NCI-H2029 treated with DMSO at 0.1 percent for 48 hours (cell line): ENCODE data around the gene MOG.
A peak's percentile ranks its signal among the peaks of the same experiment; 100 is the strongest.

Source experiments
- DNase-seq: peaks from one replicate; lab custom pipeline; 2025; lab: John Stamatoyannopoulos, UW

Gene MOG

DNA sequence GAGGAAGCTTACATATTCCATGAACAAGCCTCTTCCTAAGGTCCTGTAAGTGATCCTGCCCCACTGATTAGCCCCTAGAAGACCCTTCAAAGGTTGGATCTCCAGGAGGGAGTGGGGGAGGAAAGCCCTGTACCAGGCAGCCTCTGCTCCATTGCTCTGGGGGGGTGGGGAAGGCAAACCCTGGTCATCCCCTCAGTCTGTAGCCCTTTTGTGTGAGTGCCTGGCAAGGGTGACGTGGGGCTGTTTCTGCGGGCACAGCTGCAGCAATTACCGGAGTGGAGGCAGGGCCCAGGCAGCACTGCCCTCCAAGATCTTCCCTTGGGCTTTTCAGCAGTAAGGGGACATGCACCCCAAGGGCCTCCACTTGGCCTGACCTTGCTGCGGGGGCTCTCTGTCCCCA, at the start of gene MOG:
TSS of gene MOG (plus strand) at position 295 of the 400 bp plus-strand sequence. CDS start 118 bp downstream, outside the sequence.
- no peak for DNase-seq

DNA sequence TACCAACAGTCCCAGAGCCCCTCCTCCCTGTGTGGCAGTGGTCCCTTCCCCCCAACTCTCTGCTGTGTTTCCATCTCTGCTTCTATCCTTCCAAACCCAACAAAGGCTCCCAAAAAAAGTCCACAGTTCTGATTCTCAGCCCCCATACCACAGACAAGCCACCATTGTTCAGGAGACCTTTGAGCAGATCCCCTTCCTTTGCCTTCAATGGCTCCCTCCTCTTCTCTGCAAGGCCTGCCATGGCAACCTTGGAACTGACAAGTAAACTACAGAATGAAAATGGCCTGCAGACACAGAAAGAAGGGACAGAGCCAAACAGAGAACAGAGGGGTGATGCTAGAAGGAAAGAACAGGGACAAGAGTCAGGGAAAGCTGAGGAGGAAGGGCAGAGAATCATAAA, 48.8 kb upstream of the MOG start:
- no peak for DNase-seq

DNA sequence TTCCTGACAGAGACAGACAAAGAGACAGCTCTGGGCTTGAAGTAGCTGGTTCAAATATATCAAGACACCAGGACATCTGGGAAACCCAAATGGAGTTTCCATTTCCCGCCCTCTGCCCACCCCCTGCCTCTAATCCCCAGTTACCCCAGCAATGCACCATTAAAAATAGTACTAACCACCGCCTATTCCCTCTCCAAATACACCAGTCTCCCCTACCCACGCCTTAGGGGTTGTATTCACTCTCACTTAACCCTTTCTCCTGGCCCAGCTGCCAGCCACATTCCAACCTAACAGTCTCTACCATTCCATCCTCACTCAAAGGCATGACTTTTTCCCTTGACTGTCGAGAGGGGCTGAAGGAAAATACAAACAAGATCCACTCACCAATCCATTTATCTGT, 46.4 kb upstream of the MOG start:
- no peak for DNase-seq

DNA sequence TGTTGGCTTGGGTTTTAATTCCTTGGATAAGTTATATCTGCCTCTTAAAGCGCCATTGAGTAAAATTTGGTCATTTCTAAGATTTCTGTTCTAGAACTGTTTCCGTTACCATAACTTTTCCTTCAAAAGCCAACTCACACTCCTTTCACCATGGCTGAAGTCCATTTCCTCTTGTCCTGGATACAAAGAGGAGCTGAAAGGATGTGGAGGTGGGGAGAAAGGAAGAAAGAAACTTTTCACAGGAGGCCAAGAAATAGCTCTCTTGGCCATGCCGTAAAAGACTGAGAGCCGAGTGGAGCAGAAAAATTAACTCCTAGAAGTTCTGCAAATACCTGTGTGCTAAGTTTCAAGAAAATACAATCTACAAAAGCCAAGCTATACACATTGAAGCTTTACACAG, 45.5 kb upstream of the MOG start:
- no peak for DNase-seq

DNA sequence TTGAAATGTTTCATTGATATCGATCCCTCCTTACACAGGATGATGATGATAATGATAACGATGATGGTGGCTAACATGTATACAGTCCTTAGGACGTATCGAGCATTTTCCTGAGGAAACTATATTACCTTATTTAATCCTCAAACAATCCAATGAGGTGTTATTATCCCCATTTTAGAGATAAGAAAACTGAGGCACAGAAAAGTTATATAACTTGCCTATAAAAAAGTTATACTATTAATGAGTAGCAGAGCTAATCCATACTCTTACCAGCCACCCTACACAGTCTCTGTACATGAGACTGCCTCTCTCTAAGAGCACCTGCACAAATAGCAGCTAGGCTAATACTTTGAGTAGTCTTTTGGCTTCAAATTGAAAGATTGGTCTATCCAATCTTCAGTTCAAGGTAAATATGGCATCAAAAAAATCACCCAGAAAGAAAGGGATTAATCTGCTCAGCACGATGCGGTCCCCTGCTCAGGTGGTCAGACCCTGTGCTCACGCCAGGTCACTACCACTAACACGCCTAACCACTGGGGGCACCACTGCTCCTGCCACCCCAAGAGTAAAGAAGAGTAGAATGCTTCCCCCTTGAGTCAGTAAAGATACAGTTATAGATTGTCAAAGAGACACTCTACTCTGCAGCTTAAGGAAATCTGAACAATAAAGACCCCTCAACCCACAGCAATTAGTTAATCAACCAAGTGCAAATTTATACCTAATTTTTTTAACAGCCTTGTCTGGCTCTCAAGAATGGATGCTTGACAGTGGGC, 38.9 kb upstream of the MOG start:
- DNase-seq, result no peak

DNA sequence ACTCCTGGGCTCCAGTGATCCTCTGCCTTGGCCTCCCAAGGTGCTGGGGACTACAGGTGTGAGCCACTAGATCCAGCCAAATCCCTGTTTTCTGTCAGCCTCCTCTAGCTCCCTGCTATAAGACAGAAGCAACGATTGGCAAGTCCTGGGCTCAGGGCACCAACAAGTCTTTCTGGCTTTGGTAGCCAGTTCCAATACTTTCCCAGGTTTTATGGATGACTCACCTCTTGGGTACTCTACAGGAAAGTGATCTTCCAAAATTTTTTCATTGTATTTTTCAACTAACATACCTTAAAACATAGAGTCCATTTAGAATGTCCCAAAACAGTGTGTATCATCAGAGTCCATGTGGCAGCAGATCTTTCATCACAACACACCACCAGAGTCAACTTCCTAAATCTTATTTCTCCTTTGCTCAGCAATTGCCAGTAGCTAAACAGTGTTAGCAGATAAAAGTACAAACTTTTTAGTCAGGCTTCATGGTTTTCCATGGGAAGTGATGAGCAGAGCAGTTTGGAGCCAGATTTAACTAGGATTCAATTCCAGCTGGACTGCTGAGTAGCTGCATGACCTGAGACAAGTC, 37.2 kb upstream of the MOG start:
- no peak for DNase-seq

DNA sequence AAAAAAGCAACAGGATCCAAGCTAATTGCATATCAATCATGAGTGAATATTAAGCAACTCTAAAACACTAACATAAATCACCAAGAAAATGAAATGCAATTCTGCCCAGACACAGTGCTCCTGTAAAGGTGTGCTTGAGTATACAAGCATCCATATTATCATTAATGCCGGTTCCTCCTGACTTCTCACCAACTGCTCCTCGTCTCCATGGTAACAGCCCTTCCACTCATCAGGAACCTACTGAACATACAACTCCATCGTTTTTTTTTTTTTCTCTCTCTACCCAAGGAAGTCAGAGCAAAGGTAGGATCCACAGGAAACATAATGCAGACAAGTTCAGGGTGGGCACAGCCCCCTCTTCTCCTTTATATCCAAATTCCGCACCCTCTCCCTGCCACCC, 36.3 kb upstream of the MOG start:
- DNase-seq, result no peak

DNA sequence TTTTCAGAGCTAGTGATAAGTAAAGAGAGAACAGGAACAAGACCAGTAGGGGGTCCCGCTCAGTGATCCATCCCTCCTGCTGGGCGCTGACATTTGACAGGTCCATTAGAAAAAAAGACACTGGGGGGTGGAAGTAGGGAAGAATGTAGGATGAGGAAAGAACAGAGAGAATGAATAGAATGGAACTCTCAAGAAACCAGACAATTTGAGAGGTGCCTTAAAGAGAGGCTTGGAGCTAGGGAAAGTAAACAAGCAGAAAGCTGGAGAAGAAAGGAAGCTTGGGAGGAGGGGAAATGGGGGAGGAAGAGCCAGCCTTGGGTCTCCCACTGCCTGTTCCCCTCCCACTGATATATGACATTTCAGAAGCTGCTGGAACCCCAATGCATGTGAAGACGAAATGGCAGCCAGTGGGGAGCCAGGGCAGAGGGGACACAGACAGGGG, 32.4 kb upstream of the MOG start:
- DNase-seq, result no peak

DNA sequence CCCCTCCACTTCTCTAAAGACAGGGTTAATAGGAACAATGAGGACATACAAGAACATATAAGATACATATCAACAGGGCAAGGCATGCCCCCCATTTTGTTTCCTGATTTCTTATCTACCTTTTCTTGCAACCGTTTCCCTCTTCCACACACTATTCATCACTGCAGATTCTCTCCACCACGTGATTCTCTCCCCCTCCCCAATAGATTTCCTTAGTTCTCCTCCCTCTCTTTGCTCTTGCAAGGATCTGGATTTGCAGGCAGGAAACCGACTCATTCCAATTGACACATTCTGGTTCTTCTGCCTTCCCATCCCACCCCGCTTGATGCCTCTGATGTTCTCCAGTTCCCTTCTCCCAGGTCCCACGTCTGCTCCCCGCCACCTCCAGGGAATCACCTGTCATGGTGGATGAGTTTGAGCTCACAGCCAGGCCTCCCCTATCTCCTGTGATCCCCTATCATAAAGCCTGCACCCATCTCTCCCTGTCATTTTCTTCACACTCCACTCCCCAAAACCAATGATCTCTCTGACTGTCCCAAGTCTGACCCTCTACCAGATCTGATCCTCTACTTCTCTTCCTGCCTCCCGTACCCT, 31.5 kb upstream of the MOG start:
- DNase-seq, result no peak

DNA sequence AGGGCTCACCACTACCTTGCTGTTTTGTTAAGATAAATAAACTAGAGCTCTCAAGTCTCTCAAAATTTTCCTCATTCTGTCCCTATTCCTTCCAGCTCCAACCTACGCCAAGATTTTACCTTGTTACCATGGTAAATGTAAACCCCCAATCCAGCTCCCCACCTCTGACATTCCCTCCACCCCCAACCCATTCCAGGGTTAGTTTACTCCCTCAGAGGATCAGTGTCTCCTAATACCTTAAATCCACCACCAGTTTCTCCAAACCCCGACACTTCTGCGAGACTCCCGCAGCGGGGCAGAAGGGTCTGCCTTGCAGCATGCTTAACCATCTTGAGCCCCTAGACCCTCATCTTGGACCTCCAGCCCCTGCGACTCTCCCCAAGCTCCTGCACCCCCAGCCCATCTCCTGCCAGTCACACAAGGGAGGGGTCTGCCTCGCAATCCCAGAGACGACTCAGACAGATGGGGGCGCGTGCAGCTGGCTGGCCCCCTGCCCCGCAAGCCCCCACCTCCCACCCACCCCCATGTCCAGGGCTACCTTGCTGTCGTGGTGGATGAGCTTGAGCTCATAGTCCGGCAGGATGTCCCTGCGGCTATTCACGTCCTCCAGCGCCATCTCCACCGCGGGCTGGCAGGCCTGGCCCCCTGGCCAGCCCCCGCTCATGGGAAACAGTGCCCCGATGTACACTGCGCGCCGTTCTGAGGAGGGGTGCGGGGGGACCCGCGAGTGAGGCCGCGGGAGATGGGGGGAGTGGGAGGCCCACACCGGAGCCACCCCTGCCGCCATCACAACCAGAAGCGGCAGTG, 29.7 kb upstream of the MOG start:
- DNase-seq, result no peak

DNA sequence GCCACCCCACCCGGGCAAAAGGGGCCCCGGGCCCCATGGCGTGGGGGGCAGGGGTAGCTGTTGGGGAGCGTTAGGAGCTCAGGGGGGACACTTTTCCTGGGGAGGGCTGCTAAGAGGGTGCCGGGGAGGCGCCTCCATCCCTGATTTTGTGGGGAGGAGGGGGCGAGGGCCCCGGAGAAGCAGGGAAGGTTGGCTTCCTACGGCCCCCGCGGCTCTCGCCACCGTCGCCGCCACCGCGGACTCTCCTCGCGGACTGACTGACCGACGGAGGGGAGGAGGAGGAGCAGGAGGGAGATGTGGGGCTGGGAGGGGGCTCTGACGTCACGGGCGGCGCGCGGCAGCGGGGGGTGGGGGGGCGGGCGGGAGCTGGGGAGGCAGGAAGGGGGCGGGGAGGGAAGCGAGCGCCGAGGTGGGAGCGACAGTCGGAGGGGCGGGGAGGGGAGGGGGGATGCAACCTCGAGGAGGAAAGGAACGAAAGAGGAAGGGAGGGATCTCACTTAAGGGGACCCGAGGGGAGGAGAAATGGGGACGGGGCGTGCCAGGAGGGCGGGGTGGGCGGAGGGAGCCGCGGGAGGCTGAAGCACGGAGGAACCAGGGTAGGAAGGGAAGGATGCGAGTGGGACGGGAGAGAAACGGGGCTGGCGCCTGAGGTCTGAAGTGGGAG, 29.0 kb upstream of the MOG start:
- DNase-seq, result no peak

DNA sequence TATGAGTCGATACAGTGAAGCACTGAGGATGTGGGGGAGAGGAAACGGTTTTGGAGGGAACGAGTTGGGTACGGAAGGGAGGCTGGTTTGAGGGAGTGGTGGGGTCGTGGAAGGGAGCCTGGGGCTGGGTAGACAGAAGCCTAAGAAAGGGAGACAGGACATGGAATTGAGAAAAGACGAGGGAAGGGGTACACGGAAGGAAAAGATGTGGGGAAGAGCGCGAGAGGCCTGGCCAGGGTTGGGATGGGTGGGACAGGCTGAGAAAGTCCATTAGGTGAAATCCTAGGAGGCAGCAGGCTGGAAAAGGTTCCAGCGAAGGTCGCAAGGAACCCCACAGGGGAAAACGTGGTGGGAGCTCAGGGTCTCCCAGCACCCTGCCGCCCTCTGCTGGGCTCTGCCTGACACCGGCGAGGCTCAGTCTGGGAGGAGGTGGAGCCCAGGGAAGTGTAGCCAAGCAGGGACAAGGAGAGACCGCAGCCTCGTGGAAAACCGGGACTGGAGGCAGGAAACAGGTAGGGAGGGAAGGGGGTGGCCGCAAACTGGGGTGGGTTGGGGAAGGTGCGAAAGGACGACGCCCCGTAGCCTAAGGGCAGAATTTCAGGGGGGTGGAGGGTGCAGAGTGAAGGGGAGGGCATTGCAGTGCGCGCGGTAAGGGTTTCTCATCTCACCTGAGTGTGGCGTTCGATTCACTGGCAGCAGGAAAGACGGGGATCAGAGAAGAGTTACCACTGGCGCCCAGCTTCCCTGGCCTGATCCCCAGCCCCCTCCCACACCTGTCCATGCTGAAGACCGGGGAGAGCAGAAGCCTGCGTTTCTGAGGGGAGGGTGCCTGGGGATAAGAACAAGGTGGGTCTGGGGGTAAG, 28.2 kb upstream of the MOG start:
- DNase-seq, result peak; percentile 25

DNA sequence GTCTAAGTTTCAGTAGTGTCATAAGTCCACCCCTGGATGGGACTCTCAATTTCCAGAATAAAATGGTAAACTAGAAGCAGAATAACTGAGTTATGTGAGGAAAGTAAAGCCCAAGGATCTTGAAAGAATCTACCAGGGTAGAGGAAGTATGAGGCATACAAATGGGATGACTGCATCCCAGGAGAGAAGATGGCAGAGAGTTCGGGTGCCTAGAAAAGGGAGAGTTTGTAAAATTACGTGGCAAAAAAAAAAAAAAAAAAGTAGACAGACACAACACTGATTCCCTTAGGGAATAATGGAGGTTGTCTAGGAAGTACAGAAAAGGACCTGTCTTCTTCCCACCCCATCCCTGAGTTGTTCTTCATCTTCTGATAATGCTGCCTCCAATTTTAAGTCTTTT, 27.3 kb upstream of the MOG start:
- no peak for DNase-seq

DNA sequence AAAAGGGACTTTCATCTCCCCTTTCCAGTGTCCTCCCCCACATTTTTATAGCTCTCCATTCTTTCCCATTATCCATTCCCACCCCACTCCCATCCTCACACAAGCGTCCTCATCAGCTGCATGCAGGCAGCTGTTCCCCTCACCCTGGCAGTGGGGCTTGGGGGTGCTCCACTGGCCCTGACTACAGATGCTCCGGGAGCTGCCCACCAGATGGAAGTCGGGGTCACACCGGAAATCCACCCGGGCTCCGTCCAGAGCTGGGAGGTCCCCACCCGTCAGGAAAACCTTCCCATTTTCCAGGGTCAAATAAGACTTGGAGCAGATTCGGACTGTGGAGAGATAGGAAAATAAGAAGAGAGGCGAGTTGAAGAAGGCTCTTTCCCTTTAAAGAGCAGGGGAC, 26.6 kb upstream of the MOG start:
- no peak for DNase-seq

DNA sequence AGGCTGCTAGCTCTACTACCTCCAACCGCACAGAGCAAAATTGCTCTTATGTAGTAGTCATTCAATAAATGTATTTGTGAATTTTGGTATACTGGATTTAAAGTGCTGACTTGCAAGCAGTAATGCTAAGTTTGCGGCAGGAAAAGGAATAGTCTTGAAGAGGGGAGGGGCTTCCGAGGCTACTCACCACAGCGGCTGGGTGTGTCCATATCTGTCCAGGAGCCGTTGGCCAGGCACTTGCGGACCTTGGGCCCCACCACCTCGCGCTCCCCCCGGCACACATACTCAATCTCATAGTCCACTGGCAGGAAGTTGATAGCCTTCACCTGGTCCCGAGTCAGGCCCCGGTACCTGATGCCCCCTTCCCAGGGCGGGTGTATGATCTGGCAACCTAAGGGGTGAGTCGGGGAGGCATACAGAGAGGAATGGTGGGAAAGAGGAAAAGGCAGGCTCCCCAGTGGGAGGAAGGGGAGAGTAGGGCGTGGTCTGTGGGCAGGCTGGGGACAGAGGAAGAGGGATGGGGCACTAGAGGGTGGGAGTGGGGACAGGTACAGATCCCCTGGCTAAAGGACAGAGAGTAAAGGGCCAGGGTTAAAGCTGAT, 25.6 kb upstream of the MOG start:
- no peak for DNase-seq

DNA sequence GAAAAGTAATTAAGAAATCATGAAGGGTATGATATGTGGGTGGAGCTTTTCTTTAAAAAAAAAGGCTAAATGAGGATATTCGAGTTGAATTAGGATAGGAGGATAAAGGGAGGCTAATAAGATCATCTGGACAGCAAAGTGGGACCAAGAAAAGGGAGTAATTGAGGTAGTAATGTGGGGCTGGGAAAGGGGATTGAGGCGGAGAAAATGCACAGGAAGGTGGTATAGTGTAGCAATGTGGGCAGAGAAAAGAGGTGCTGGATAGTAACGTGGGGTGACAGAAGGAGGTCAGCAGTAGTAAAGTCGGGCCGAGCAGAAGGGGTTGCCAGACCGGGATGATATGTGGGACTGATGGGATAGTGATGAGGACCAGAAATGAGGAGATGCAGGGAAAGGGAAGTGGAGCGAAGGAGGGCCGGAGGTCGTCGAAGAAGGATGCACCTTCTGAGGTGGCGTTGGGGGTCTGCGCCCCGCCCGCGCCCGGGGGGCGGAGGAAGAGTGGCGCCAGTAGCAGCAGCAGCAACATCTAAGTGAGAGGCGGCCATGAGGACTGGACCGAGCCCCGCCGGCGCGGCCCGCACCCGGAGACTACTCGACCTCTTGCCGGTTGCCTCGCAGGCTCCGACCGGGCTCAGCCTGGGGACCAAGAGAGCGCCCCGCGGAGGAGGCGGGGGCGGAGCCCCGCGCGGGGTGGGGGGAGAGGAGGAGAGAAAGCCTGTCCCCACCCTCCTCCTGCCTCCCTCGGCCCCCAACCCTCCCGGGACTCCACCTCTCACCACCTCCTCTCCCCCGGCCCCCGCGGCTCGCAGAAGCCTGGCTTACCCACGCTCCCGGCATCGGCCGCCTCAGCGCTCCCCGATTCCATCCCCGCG, 24.8 kb upstream of the MOG start:
- no peak for DNase-seq

DNA sequence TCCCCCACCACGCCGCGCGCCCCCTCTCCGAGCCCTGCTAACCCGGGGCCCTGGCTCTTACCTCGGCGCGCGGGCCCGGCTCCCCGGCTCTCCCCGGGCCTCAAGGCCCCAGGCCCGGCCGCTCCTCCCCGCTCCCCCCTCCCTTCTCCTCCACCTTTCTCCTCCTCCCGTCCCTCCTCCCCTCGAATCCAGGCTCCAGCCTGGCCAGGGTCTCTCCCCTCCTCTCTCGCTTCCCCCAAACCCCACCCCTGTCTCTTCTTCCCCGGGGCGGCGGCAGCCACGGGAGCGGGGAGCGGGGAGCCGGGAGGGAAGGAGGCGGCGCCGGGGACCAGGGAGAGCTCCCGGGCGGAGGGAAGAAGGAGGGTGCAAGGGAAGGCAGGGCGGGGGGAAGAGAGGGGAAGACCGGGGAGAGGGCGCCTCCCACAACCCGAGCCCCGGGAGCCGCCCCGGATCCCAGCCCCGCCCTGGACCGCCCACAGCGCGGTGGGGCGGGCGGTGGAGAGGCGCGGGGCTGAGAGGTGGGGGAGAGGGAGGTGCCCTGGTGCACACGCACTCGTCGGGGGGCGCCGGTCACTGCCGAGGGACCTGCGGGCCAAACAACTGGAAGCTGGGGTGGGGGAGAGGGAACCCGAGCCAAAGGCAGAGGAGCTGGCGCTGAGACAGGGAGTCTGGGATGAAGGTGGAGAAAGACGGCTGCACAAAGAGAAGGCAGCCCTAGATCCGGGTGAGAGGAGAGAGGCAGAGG, 23.9 kb upstream of the MOG start, which contains the start of gene GABBR1:
TSS of gene GABBR1 (minus strand) at position 395 of the 745 bp plus-strand sequence. CDS start 798 bp downstream, outside the sequence.
- DNase-seq, result no peak

DNA sequence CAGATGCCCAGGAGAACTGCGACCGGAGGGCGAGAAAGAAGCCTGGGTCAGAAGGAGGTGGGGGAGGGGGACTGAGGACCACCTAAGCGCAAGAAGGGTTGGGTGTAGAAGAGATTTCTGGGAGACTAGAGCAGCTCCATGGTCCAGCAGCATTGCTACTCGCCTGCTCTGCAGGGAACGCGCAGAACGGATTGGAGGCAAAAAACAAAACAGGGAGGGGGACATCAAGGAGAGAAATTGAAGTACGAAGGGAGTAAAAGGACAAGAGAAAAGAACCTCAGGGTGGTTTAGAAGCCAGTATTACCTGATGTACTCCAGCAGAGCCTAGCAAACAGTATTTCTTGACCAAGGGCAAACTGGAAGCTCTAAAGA, 23.4 kb upstream of the MOG start:
- no peak for DNase-seq

DNA sequence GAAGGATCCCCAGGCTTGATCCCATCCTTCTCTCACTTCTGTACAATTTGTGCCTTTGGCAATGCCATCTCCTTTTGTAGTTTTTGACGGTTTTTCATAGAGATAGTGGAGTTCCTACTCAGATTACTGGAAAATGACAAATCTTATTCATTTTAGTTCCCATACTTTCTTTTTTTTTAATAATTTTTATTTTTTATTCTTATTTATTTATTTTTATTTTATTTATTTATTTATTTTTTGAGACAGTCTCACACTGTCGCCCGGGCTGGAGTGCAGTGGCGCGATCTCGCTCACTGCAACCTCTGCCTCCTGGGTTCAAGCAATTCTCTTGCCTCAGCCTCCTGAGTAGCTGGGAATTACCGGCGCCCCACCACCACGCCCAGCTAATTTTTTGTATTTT, 19.6 kb upstream of the MOG start:
- DNase-seq, result no peak
